Muscle of back (tissue), 11 donors: Measurements from ENCODE around the gene P2RX1. TPM values are rescaled to one million over a fixed set of nuclear protein-coding genes. Genes with fewer than 3 reads are reported as not detected.

Experiments used
- DNase-seq, 3 donors: peaks; one replicate each; pipeline versions ENCODE4 v3.0.0 to v3.0.0-alpha.2; 2013
- polyA plus RNA-seq, 10 donors: library from polyadenylated mRNA; unstranded; fragments of 120-200 nt; gene quantifications; one replicate each; pipeline ENCODE4 v1.2.1, GENCODE V29; 2013; ENCODE audit not compliant: insufficient read length in 10 of 10

P2RX1 gene
- polyA plus RNA-seq, 10 donors = 1.6 to 4.5 (median 2.5) TPM

- no peak for DNase-seq
Measured at GRCh38 chr17:3905017-3905520, 11.2 kb downstream of the P2RX1 start.

- no peak for DNase-seq
Measured at GRCh38 chr17:3904501-3904900, 11.8 kb downstream of the P2RX1 start.

GRCh38 chr17:3903881-3904290 is 12.4 kb downstream of the P2RX1 start:
- no peak for DNase-seq

GRCh38 chr17:3903051-3903825 is 13.0 kb downstream of the P2RX1 start:
- no peak for DNase-seq

- no peak for DNase-seq
Measured at GRCh38 chr17:3900646-3901045, 15.6 kb downstream of the P2RX1 start.

GRCh38 chr17:3897731-3898130 is 18.5 kb downstream of the P2RX1 start:
- no peak for DNase-seq

- no peak for DNase-seq
Measured at GRCh38 chr17:3896968-3897235, 19.4 kb downstream of the P2RX1 start.

GRCh38 chr17:3896108-3896967 is 19.9 kb downstream of the P2RX1 start:
- DNase-seq = peak in 1 of 3 donors; percentile 55

- DNase-seq = no peak
Measured at GRCh38 chr17:3895354-3895753, 20.9 kb downstream of the P2RX1 start.

- no peak for DNase-seq
Measured at GRCh38 chr17:3894911-3895343, 21.3 kb downstream of the P2RX1 start.

GRCh38 chr17:3894188-3894587 is 22.1 kb downstream of the P2RX1 start:
- DNase-seq = no peak

- DNase-seq = no peak
Measured at GRCh38 chr17:3893720-3894116, 22.5 kb downstream of the P2RX1 start.

- peak; percentile 89 to 96 (median 92) for DNase-seq
Measured at GRCh38 chr17:3893003-3893719, 23.1 kb downstream of the P2RX1 start, which contains the start of gene CAMKK1. Gene CAMKK1 (minus strand): TSS chr17:3893053. CDS start chr17:3885687, 7,366 bp downstream.

GRCh38 chr17:3892095-3892998 is 23.9 kb downstream of the P2RX1 start:
- DNase-seq = peak in 1 of 3 donors; percentile 85

- DNase-seq = no peak
Measured at GRCh38 chr17:3891626-3892094, 24.6 kb downstream of the P2RX1 start.

GRCh38 chr17:3890878-3891219 is 25.4 kb downstream of the P2RX1 start:
- DNase-seq = no peak

- peak in 2 of 3 donors; percentile 62 to 81 for DNase-seq
Measured at GRCh38 chr17:3890082-3890877, 26.0 kb downstream of the P2RX1 start.

GRCh38 chr17:3889325-3890012 is 26.8 kb downstream of the P2RX1 start:
- DNase-seq = peak in 1 of 3 donors; percentile 58
